ENCODE measurements around the gene CDH4.

Gene CDH4

DNA sequence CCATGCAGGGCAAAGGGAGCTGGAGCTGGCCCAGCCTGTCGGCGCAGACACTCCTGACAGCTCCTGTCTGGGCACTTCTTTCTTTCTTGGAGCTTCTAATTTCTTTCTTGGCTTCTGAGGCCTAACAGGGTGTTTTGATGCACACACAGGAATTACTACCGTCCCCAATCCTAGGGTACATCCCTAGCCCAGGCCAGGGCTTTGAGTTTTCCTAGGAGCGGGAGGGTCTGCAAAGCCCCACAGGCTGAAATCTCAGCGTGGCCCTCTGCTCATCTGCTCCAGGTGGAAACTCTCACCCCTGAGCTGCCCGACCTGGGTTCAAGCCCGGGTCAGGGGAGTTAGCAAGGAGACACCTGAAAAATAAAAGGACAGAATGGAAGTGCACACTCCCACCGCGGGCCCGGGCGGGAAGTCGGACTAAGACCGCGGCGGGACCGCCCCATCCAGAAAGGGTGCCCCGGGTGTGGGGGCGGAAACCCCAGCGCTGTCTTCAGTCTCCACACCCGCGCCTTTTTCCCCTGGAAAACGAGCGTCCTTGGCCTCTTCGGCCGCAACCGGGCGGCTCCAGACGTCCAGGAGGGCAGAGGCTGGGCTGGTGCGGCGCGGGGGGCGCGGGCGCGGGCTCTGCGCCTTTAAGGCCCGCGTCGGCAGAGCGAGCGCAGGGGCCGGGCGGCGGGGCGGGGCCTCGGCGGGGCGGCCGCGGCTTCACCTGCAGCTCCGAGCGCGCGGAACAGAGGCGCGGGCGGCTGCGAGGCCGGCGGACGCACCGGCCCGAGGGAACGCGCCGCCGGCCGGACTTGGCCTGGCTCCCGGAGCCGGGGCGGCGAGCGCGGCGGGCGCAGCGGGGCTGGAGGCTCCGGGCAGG lies at the start of gene CDH4:
CDH4 (plus strand) TSS at position 733 of the 865 bp plus-strand sequence.
- DNase-seq: no peak

DNA sequence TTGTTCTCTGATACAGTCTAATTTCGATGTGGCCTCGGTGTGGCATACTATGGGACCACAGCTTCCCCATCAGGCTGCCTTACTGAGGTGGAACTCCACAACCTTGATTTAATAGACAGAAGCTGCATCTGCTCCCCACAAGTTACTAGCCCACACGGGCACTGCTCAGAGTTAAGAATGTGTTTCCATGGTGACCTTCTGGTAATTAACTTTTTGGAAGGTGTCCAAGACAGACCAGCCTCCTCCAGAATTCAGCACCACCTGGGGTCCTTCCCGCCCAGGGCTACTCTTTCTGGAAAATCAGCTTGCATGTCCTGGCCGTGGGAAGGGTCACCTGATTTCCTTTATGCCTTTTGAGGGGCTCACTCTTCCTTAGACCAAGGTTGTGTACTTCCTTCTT lies 48.7 kb upstream of the CDH4 start:
- no peak for DNase-seq

DNA sequence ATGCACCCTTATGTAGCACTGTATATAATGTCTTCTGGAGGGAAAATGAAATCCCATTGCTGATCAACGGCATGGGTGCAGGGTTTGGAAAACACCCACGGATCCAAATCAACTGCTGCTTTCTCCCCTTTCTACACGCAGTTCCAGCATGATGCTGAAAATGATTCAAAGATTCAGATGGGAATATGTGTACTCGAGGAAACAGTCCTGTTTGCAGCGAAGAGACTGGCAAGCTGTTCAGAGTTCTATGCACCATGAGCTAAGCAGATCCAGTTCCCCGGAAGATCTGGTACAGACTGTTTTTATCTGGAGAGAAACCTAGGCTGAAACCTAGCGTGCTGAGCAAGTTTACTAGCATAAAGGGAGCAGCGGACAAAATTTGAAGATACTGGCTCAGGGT lies 47.9 kb upstream of the CDH4 start:
- no peak for DNase-seq

DNA sequence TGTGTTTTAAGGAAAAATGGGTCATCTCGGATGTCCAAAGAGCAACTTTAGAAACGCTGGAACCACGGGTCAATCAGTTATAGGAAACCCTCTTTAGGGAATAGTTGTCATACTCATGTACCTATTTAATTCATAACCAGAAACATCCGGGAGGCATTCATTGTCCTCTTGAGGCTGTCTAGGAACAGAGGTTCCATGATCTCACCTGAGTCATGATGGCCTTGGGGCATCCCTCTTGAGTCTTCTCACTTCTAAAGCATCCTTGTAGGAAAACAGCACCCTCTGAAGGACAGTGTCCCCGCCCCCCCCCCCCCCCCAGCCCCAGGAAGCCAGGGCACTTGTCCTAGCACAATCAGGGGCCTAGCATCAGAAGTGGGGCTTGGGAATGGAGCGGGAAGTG lies 46.3 kb upstream of the CDH4 start:
- no peak for DNase-seq

DNA sequence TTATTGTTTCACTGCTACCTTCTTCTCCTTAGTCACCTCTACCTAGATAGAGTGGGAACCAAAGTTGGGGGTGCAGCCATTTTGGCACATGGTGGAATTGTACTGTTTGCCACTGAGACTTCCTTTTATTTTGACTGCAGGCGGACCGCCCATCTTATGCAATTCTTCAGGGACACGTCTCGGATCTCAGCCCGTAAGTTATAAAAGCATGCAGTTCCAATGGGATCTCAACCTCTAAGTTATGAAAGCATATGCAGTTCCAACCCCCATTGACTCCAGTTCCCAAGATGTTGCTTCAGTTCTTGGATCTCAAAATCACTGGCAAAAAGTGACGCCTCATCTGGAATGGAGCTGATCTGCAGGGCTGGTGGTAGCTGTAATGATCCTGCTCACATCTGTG lies 41.2 kb upstream of the CDH4 start:
- DNase-seq: no peak

DNA sequence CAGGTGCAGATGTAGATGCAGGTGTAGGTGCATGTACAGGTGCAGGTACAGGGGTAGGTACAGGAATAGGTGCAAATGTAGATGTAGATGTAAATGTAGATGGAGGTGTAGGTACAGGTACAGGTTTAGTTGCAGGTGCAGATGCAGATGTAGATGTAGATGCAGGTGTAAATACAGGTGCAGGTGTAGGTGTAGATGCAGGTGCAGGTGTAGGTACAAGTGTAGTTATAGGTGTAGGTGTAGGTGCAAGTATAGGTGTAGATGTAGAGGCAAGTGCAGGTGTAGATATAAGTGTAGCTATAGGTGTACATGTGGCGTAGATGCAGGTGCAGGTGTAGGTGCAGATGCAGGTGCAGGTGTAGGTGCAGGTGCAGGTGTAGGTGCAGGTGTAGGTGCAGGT lies 34.2 kb upstream of the CDH4 start:
- DNase-seq: no peak

DNA sequence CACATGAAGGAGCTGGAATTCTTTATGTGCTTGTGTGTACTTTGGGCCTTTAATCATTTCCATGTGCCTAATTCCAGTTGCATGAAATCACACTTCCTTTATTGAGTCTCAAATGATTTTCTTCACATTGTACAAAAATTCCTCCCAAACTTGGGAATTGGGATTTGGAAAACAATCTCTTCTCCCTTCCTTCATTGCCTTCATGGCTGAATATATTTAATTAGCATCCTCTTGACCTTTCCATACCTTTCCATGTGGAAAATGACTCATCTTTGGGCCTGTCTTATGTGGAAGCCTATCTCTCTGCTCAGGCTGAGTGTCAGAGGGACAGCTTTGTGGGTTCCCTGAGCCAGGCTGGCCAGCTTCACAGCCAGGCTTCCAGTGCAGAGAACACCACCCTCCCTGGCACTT lies 33.0 kb upstream of the CDH4 start:
- DNase-seq: no peak

DNA sequence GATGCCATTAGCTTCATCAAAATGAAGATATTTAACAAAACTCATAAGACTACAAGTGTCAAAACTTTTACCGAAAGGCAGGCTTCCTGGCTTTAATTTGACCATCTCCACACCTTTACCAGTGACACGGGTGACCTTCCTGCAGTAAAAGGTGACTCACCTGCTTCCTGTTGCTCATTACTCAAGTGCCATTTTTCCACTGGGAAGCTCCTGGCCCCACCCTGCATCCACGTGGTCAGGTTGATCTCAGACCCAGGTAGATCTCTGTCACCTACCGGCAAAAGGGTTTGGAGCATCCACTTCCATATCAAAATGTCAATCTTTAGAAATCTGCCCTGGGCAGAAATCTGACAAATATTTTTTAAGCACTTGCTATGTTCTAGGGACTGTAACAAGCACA lies 31.9 kb upstream of the CDH4 start:
- DNase-seq: no peak

DNA sequence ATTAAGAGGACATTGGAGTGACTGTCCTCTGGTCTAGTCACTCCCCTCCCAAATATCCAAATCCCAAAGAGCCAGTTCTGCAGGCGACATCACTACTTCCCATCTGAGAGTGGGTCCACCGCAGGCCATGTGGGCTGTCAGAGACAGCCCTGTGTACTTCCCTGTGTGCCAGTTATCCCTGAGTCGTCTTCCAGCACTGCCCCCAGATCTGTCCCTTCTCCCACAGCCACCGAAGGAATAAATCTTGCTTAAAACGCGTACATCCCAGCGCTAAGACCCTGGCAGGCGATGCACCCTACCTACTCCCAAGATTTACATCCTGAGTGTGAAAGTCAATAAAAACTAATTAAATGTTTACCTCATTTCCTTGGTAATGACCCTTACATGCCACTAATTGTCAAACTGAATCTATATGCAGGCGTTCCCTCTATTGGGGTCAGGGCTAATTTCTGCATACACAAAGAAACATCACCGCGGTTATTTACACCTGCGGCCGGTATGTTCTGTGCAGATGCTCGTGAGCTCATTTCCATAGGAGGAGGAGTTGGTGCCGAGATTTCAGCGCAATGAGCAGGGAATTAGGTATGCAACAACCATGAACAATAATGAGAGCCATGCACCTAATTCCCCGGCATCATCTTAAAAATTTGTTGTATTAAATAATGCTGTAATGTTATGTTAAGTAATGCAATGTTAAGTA lies 31.3 kb upstream of the CDH4 start:
- DNase-seq: no peak

DNA sequence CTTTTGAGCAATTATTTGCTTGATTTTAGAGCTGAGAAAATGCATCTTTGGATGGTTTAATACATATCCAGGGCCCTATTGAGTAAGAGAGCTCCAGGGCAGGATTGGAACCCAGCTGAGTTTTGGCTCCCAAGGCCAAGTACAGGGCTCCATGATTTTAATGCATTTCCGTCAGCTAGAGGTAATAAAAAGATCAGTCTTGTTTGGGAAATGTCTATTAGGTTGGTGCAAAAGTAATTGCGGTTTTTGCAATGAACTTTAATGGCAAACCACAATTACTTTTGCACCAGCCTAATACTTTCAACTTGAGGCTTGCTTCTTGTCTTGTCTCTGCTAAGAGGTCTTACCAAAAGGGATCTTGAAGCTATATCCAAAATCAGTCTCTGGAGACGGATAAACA lies 29.4 kb upstream of the CDH4 start:
- DNase-seq: no peak

DNA sequence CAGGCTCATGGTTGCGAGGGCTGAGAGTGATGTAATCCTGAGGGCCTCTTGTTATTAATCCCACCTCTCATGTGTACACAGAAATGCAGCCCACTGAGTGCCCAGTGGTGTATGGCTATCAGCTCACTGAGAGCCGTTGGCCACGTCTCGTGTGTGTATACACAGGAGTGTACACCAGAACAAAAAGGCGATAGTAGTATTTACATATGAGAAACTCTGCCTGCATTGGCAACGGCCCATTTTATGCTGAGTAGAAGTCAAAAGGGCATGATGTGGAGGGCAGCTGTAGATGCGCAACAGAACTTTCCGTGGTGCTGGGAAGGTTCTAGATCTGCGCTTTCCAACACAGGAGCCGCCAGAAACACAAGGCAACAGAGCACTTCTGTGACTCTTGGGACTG lies 28.9 kb upstream of the CDH4 start:
- DNase-seq: no peak

DNA sequence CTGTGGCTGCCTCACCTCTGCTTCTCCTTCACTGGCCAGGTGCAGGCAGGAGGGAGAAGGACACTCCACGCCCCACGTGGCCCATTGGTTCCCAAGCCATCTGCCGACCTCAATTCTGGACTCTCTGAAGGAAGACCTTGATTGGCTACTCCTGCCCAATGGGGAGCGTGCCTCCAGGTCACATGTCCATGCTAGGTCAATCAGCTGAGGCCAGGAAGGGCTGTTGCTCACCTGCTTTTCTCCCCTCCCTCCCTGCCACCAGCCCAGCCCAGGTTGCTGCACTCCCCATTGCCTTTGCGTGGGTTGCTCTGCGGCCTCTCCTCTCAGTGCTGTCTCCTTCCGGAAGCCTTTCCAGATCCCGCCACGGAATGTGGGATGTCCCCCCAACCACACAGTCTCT lies 21.9 kb upstream of the CDH4 start:
- no peak for DNase-seq

DNA sequence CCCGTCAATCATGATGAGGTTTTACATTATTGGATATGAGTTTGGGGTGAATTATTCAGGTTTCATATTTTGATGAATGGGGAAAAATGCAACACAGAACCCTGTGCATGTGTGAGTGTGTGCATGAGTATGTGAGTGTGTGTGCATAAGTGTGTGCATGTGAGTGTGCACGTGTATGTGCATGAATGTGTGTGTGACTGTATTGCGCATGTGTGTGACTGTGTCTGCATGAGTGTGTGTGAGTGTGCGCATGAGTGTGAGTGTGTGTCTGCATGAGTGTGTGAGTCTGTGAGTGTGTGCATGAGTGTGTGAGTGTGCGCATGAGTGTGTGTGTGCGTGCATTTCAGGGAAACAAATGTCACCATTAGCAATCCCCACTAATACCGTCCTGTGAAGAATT lies 18.5 kb upstream of the CDH4 start:
- no peak for DNase-seq

DNA sequence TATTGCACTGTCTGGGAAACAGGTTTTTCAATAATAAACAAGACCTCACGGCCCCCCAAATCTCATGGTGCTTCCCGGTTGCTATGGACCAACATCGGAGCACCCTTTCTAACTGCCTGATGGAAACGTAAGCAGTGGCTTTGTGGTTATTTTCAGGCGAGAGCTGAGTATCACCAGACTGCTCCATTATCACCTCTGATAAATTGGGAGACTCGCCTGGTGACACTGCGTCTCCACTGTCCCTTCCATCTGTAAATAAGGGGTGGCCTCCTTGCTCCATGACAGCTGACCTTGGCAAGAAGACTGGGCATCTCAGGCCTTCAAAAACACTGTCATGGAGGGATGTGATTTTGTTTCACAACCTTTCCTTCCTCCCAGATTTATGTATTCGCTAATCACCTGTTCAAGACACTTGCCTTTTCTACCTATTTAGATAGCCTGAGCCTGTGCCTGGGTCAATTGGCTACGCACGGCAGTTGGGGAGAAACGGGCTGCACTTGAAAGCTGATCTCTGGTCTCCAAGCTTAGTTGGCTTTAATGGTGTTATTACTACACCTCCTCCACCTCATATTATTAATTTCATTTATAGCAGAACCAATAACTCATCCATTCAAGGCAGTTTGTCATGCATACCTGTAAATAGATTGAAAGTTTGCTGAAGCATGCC lies 17.7 kb upstream of the CDH4 start:
- no peak for DNase-seq

DNA sequence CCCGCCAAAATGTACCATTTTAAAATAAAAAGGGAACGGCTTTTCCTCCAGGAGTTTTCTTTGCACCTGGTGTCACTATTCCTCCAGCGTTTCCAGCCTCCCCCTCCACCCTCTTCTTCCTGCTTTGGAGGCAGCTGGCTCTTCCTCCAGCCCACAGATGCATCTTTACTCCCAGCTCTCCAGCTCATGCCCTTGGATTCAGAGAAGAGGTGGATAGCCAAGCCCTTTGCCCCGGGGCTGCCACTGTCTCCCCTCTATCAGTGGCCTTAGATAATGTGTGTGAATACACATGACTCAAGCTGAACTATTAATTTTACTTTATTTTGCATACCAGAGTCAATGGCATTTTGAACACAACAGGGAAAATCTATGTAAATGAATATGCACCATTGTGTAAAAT lies 15.3 kb upstream of the CDH4 start:
- DNase-seq: no peak

DNA sequence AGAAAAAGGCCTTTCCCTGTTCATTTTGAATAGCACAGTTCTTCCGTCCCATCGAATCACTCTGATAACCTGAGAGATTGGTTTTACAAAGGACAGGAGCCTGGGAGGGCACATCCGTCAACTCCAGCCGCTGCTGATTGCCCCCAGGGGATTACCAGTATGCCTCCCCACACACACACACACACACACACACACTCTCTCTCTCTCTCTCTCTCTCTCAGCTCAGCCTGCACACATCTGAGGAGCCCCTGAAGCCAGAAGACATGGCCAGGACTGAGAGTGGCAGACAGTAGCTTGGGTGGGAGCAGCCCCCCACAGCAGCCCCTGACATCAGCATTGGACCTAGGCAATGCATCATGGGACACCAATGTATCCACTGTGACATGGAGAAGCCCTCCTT lies 13.2 kb upstream of the CDH4 start:
- DNase-seq: no peak

DNA sequence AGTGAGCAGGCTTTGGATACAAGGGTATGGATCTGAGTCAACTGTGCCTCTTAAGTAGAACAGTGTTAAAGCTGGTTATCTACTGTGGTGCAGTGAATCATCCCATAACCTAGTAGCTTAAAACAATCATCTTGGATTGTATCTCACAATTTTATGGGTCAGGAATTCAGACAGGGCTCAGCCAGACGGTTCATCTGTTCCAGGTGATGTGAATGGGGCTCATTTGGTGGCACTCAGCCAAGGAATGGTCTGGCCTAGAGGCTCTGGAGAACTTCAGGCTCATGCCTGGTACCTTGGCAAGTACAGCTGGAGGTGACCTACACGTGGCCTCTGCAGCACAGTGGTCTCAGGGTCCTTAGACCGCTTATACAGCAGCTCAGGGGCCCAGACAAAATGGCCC lies 11.2 kb upstream of the CDH4 start:
- no peak for DNase-seq

DNA sequence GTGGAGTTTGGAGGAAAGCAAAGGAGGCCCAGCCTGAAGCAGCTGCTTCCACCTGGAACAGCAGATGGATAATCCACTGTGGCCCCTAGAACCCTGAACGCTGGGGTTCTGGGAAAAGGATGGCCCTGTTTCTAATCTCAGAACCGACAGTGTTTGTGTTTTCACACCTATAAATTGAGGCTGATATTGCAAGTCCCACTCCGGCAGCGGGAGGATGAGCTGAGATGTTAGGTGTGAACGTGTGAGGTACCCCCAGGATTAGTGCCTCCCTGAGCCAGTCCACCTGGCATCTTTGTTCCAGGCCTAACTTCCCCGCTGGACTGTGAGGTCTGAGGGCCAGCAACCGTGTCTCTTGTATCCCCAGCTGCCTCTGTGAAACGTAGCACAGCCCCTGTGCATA lies 7.8 kb upstream of the CDH4 start:
- no peak for DNase-seq

DNA sequence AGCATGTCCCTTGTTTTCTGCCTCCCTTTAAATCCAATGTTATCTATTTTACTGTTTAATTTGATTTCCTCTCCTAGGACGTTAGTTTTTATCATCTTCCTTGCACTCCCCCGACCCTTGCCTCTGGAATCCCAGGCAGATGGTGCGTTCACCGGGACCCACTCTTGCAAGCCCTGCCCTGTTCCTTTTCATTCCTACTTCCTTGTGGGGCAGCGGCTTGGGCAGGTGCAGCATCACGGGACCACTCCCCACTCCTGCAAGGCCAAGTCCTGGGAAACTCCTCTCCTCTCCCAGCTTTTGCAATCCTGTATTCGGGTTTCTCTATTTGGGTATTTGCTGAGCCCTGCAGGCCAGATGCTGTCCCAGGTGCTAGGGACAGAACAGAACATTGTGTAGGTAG lies 5.8 kb upstream of the CDH4 start:
- DNase-seq: no peak

DNA sequence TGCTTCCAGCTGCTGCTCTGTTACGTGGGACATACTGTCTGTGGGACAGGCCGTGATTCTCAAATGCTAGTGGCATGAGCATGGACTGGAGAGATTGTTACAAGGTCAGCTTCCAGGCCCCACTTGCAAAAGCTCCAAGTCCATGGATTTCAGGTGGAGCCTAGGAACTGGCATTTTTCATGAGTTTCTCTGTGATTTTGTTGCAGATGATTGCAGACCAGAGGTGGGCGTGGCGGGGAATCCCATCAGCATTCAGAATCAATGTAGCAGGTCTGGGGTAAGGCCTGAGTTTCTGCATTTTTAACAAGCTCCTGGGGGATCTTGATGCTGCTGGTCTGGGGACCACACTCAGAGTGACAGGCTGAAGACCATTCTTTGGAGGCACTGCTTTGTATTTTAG lies 2.4 kb upstream of the CDH4 start:
- no peak for DNase-seq

DNA sequence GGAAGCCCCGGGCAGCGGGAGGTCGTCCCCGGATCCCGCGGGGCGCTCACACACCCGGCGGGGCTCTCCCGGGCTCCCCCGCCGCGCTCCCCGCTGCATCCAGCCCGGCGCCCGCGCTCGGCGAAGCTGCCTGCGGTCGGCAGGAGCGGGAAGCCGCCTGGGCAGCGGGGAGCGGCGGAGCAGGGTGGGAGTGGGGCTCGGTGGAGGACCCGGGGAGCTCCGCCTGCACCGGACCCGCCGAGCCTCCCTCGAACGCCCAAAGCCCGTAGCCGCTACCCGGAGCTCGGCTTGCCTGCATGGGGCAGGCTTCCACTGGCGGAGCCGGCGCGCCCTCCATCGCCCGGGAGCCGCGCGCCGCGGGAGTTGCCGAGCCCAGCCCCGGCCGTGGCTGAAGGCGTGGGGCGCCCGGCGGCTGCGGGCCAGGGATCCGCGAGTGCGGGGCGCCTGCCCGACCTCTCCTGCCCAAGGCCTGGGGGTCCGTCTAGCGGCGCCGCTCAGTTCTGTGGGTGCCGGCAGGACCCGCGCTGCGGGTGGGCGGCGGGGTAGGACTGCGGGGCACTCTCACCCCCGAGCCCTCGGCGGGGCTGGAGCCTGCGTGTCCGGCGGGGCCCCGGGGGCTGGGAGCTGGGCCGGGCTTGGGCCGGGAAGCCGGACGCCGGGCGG lies 671 bp downstream of the CDH4 start:
- no peak for DNase-seq

DNA sequence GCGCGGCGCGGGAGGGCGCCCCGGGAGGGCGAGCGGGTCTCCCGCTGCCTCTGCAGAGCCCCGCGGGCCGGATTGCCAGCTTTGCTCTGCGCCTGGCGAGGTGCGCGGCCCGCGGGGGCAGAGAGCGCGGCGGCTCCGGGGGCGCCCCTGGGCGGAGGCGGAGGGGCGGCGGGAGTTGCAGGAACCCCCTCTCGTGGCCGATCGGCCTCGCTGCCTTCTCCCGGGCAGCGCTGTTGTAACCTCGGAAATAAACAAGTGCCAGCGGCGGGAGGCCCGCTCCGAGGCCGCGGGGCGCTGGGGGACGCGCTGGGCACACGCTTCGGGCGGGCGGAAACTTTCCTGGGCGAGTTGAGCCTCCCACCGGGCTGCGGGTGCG lies 1.2 kb downstream of the CDH4 start:
- DNase-seq: no peak

DNA sequence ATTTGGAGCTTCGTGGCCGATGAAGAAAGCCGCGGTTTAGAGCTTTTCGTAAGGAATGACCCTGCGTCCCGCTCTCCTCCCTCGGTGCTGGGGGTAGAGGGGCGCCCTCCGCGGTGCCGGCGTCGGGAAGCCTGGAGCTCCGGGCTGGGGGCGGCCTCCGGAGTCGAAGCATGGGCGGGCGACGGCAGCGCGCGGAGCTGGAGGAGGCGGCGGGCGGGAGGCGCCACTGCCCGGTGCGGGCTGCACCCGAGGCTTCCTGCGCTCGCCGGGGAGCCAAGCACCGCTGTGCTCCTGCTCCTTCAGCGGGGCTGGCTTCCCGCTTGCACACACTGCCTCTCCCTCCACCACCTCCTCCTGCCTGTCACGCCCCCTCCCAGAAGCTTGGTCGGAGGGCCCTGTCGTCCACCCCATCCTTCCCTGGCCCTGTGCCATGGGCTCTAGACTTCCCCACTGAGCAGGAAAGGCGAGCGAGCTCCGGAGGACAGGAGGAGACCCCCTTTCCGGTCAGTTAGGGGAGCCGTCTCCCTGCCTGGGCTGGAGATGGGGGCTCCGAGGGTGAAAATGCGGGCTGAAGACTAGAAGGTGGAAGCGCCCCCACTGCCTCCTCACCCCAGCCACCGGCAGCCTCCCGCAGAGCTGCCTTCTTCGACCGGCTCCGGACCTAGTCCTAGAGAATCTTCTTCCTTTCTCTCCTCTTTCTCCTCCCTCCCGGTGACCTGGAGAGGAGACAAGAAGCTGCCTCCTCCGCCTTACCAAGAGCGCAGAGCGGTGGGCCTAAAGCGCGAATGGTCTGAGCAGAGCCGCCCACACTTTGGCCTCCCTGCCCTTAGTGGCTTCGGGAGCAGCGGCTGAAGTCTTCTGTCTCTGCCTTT lies 1.8 kb downstream of the CDH4 start:
- DNase-seq: no peak

Data from KG1 (cell line).